KMS-11 (cell line): ENCODE results near the gene IZUMO4.

ENCODE experiments used
- H2AFZ ChIP-seq: fragments of 200-600 bp; sonication (generic); 2 replicates; pipeline ENCODE4 v1.6.1; 2016; ENCODE audit warnings: antibody characterized with exemption, mixed run types, low read depth
- H3K27ac ChIP-seq: fragments of 200-600 bp; sonication (generic); 2 replicates; pipeline ENCODE4 v1.6.1; 2016; ENCODE audit warnings: mild to moderate bottlenecking, mixed run types
- H3K27me3 ChIP-seq: fragments of 200-600 bp; sonication (generic); 2 replicates; pipeline ENCODE4 v1.6.1; 2017; ENCODE audit warnings: mild to moderate bottlenecking, low read depth, mixed run types, moderate library complexity; ENCODE audit not compliant: insufficient read depth
- H3K36me3 ChIP-seq: fragments of 200-600 bp; sonication (generic); 2 replicates; pipeline ENCODE4 v1.6.1; 2017; ENCODE audit warnings: mild to moderate bottlenecking, mixed run types; ENCODE audit not compliant: insufficient read depth
- H3K4me1 ChIP-seq: fragments of 200-600 bp; sonication (generic); 2 replicates; pipeline ENCODE4 v1.6.1; 2016; ENCODE audit warnings: mild to moderate bottlenecking, low read depth, mixed run types; ENCODE audit not compliant: poor library complexity, severe bottlenecking
- H3K4me2 ChIP-seq: fragments of 200-600 bp; sonication (generic); 2 replicates; pipeline ENCODE4 v1.7.0; 2016; ENCODE audit warnings: mild to moderate bottlenecking, mixed run types
- H3K4me3 ChIP-seq: fragments of 200-600 bp; sonication (generic); IDR thresholded peaks from 2 replicates; pipeline ENCODE4 v1.6.1; 2017; ENCODE audit warnings: low read depth, low read length, mixed read lengths; ENCODE audit not compliant: insufficient read depth
- H3K79me2 ChIP-seq: fragments of 200-600 bp; sonication (generic); 2 replicates; pipeline ENCODE4 v1.6.1; 2016; ENCODE audit warnings: low read depth, mixed run types; ENCODE audit not compliant: insufficient read depth
- H3K9ac ChIP-seq: fragments of 200-600 bp; sonication (generic); 2 replicates; pipeline ENCODE4 v1.6.1; 2016; ENCODE audit warnings: mild to moderate bottlenecking, mixed run types
- H4K20me1 ChIP-seq: fragments of 200-600 bp; sonication (generic); 2 replicates; pipeline ENCODE4 v1.6.1; 2016; ENCODE audit warnings: mild to moderate bottlenecking, mixed run types; ENCODE audit not compliant: insufficient read depth
- CTCF ChIP-seq: fragments of 200-600 bp; sonication (generic); conservative IDR thresholded peaks from 2 replicates; pipeline ENCODE4 v1.6.1; 2017; ENCODE audit warnings: low read depth, mild to moderate bottlenecking, antibody characterized with exemption, low read length, moderate library complexity, mixed read lengths

The IZUMO4 gene

GRCh38 chr19:2062770-2063169 is 33.9 kb upstream of the IZUMO4 start:
- Histone ChIP-seq H3K4me2 (peak overlapping the region; percentile 93; the same call in 1 of the 2 replicates), H3K36me3 (no peaks in the 10 kb centered on the region), H4K20me1 (no peaks in the 10 kb centered on the region), H3K27me3 (no peaks in the 10 kb centered on the region), H3K27ac (no peak overlapping the region), H3K4me3 (no peak overlapping the region), H3K79me2 (no peaks in the 10 kb centered on the region), H2AFZ (no peak overlapping the region), H3K4me1 (peaks cover 27% of the 10 kb centered on the region), H3K9ac (no peak overlapping the region)
- TF ChIP-seq CTCF, result no peak

GRCh38 chr19:2063824-2064223 is 32.9 kb upstream of the IZUMO4 start:
- H3K4me2 ChIP-seq, result no peak overlapping the region
- H3K4me3 ChIP-seq, result no peak overlapping the region
- H3K27ac ChIP-seq, result no peak overlapping the region
- no peaks in the 10 kb centered on the region for H3K36me3 ChIP-seq
- no peak overlapping the region for H2AFZ ChIP-seq
- no peak overlapping the region for H3K9ac ChIP-seq
- no peaks in the 10 kb centered on the region for H3K79me2 ChIP-seq
- TF ChIP-seq CTCF, result no peak
- H4K20me1 ChIP-seq, result no peaks in the 10 kb centered on the region
- peaks cover 27% of the 10 kb centered on the region for H3K4me1 ChIP-seq
- H3K27me3 ChIP-seq, result no peaks in the 10 kb centered on the region

- Histone ChIP-seq H3K9ac (no peak overlapping the region), H3K36me3 (no peaks in the 10 kb centered on the region), H3K4me1 (peaks cover 24% of the 10 kb centered on the region), H3K27ac (no peak overlapping the region), H3K27me3 (no peaks in the 10 kb centered on the region), H4K20me1 (no peaks in the 10 kb centered on the region), H2AFZ (no peak overlapping the region), H3K79me2 (no peaks in the 10 kb centered on the region), H3K4me2 (no peak overlapping the region), H3K4me3 (no peak overlapping the region)
- TF ChIP-seq CTCF, result no peak
Measured at GRCh38 chr19:2064395-2064787, 32.3 kb upstream of the IZUMO4 start.

- Histone ChIP-seq H3K4me3 (no peak overlapping the region), H3K79me2 (no peaks in the 10 kb centered on the region), H2AFZ (no peak overlapping the region), H4K20me1 (no peaks in the 10 kb centered on the region), H3K36me3 (no peaks in the 10 kb centered on the region), H3K9ac (no peak overlapping the region), H3K27ac (no peak overlapping the region), H3K4me1 (peaks cover 18% of the 10 kb centered on the region), H3K27me3 (no peaks in the 10 kb centered on the region), H3K4me2 (no peak overlapping the region)
- no peak for TF ChIP-seq CTCF
Measured at GRCh38 chr19:2064788-2065524, 31.8 kb upstream of the IZUMO4 start.
